ENCODE measurements around the gene MLLT1.

The MLLT1 gene

DNA sequence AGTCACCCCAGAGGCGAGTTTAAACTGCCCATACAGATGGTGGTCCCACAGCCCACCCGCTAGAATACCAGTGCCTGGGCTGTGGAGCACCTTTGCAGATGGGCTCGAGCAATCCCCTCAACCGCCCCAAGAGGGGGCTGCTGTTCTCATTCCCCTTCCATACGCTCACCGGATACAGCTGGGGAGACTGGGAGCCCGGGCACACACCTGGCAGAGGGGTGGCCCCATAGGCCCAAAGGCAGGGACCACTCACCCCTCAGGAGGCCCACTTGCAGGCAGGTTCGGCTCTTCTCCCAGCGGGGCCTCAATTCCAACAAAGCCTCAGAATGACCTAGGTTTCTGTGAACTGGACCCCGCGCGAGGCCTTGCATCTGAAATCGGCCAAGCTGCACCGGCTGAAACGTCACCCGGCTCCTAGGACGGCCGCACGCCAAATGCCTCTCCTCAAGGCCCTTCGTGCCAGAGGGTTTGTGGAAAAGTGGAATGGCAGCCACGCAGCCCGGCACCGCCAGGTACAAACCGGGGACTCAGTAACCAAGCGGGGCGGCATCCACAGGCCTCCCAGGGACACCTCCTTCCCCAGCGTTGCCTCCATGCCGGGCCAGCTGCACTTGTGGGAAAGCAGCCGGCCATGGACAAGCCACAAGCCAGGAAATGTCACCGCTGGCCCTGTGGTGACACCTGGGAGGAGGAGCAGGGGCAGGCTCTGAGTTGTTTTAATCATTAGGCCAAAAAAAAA, 18.7 kb downstream of the MLLT1 start:
- in situ Hi-C loops (cut with MboI; ENCODE audit: low sequenced_read_pairs, unreplicated experiment), result no loop called here
- TF ChIP-seq, protein P1, sequence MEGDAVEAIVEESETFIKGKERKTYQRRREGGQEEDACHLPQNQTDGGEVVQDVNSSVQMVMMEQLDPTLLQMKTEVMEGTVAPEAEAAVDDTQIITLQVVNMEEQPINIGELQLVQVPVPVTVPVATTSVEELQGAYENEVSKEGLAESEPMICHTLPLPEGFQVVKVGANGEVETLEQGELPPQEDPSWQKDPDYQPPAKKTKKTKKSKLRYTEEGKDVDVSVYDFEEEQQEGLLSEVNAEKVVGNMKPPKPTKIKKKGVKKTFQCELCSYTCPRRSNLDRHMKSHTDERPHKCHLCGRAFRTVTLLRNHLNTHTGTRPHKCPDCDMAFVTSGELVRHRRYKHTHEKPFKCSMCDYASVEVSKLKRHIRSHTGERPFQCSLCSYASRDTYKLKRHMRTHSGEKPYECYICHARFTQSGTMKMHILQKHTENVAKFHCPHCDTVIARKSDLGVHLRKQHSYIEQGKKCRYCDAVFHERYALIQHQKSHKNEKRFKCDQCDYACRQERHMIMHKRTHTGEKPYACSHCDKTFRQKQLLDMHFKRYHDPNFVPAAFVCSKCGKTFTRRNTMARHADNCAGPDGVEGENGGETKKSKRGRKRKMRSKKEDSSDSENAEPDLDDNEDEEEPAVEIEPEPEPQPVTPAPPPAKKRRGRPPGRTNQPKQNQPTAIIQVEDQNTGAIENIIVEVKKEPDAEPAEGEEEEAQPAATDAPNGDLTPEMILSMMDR (IDR thresholded peaks at IDR 0.05; ENCODE audit: borderline replicate concordance, control extremely low read depth, extremely low read depth, insufficient read depth, missing control alignments), result peak; percentile 35
- DNase-seq (ENCODE audit: low spot score), result peak; percentile 69

DNA sequence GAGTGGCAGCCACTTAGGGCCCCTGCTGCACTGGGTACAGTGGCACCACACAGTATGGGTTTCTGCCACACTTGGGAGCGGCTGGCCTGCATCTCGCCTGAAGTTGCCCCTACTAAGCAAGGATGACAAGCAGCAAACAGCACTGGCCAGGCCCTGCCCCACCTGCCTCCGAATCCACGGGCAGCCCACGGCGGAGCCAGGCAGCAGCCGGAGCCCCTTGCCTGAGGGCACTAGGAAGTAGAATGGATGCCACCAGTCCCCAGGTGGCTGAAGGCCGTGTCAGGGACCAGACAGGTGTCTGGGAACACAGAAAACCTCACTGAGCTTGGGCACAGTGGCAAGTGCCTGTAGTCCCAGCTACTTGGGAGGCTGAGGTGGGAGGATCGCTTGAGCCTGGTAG, 19.4 kb downstream of the MLLT1 start:
- TF ChIP-seq, protein P1 (IDR thresholded peaks at IDR 0.05; ENCODE audit: borderline replicate concordance, control extremely low read depth, extremely low read depth, insufficient read depth, missing control alignments), result no peak
- in situ Hi-C loops (cut with MboI; ENCODE audit: low sequenced_read_pairs, unreplicated experiment), result no loop called here

DNA sequence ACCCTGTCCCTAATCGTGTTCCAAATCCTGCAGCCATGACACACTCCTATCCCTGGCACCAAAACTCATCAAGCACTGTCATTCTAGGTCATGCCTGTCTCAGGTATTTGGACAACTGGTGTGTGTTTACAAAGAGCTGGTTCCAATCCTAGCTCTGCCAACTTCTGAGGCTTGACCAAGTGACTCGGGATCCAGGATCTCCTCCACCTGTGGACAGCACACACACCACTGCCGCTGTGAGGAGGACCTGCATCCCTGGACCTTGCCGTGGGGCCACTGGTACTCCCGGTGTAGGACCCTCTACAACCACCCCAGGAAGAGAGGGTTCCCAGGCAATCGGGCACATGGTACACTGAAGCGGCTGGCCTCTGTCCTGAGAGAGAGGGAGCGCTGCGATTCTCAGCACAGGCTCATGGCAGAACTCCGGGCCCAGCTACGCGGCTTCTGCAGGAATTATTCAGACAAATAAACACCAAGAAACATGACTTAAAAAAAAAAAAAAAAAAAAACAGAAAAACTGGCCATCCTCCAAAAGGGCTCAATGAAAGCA, 20.4 kb downstream of the MLLT1 start:
- in situ Hi-C loops (cut with MboI; ENCODE audit: low sequenced_read_pairs, unreplicated experiment), result no loop called here
- TF ChIP-seq, protein P1 (IDR thresholded peaks at IDR 0.05; ENCODE audit: borderline replicate concordance, control extremely low read depth, extremely low read depth, insufficient read depth, missing control alignments), result no peak
- no peak for DNase-seq (ENCODE audit: low spot score)

More for the DNA sequence above, 19.4 kb downstream of the MLLT1 start:
- peak; percentile 19 for DNase-seq (ENCODE audit: low spot score)

DNA sequence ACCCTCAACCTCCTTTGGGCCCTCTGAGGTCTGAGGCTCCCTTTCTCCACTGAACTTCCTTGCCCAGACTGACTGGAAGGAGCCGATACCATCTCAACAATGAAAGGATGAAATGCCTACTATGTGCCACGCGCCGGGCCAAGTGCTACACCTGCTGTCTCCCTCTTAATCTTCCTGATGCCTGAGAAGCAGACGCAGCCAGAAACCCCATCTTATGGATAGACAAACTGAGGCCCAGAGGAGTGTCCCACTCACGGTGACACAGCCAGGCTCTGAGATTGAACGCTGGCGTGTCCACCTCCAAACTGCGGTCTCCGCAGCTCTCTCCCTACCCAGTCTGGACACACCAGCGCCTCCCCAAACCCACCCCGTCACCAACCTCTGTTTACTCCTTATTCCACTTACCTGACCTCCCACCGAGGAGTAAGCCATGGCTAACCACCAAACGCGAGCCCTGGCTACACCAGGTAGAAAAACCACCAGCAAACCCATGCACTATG, 20.9 kb downstream of the MLLT1 start:
- in situ Hi-C loops (cut with MboI; ENCODE audit: low sequenced_read_pairs, unreplicated experiment), result no loop called here
- TF ChIP-seq, protein P1 (IDR thresholded peaks at IDR 0.05; ENCODE audit: borderline replicate concordance, control extremely low read depth, extremely low read depth, insufficient read depth, missing control alignments), result no peak
- DNase-seq (ENCODE audit: low spot score), result no peak

DNA sequence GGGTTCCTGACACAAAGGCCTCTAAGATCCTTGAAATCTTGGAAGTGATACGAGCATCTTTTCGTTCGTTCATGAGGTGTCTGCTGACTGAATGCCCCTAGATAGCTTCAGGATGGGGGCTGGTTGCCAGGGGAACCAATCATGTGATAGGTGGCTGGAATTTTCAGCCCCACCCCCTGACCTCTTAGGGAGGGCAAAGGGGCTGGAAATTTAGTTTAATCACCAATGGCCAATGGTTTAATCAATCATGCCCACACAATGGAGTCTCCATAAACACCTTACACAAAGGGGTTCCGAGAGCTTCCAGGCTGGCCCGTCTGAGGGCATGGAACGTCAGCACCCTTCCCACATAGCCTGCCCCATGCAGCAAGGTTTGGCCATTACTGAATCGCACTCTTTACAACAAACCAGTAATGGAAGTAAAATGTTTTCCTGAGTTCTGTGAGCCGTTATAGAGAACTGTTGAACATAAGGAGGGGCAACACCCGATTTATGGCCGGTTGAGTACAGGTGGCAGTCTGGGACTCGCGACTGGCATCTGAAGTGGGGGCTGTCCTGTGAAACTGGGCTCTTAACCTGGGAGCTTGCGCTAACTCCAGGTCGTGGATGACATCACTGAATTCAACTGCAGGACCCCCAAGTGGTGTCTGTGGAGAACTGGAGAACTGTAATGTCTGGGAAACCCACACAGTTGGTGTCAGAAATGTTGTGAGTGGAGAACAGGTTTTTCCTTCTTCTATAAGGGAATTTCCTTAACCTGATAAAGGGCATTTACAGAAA, 25.6 kb downstream of the MLLT1 start:
- TF ChIP-seq, protein P1 (IDR thresholded peaks at IDR 0.05; ENCODE audit: borderline replicate concordance, control extremely low read depth, extremely low read depth, insufficient read depth, missing control alignments), result no peak
- no peak for DNase-seq (ENCODE audit: low spot score)
- in situ Hi-C loops (cut with MboI; ENCODE audit: low sequenced_read_pairs, unreplicated experiment), result no loop called here

DNA sequence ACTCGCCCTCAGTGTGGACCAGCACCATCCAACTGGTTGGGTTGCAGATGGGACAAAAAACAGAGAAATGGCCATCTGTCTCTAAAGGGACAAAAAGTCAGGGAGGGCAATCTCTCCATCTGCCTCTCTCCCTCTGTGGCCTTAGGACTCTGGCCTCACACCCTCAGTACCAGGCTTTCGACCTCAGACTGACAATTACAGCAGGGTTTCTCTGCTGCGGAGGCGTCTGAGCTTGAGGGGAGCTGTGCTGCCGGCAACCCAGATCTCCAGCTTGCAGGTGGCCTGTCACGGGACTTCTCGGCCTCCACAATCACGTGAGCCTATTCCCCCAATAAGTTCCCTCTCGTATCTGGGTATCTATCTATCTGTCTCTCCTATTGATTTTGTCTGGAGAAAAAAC, 27.7 kb downstream of the MLLT1 start:
- in situ Hi-C loops (cut with MboI; ENCODE audit: low sequenced_read_pairs, unreplicated experiment), result no loop called here
- TF ChIP-seq, protein P1 (IDR thresholded peaks at IDR 0.05; ENCODE audit: borderline replicate concordance, control extremely low read depth, extremely low read depth, insufficient read depth, missing control alignments), result no peak
- DNase-seq (ENCODE audit: low spot score), result no peak
